ENCODE results near the gene TBCK. TPM values are rescaled to one million over a fixed set of nuclear protein-coding genes. Genes with fewer than 3 reads are reported as not detected.

The TBCK gene
- total RNA-seq, 1 donor, result 68.8 TPM

DNA sequence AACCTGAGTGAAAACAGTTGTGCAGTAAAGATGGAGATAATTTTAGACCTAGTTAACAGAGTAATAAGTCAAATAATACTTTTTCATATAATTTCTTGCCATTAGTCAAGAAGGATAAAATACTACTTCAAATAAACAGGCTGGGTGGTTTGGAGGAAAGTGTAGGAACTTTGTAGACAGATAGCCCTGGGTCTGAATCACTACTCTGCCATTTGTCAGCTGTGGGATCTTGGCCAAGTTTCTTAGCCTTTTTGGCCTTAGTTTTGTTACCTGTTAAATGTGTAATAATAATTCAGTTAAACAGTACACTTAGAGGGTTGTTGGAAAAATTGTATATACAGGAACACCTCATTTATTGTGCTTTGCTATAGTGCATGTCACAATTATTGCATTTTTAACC lies 257.1 kb downstream of the TBCK start:
- no peaks in the 10 kb centered on the region for H3K9me3 ChIP-seq (ENCODE audit: low read depth, low read length)
- no peaks in the 10 kb centered on the region for H3K27me3 ChIP-seq (ENCODE audit: insufficient read depth, low read length)
- H3K4me3 ChIP-seq (ENCODE audit: insufficient read depth, low read length), result no peak overlapping the region
- H3K4me2 ChIP-seq (ENCODE audit: insufficient read depth, low read length), result no peak overlapping the region
- H2AFZ ChIP-seq (ENCODE audit: low read length), result no peak overlapping the region
- no peaks in the 10 kb centered on the region for H3K36me3 ChIP-seq (ENCODE audit: insufficient read depth, low read length)
- peaks cover 3% of the 10 kb centered on the region for H4K20me1 ChIP-seq (ENCODE audit: insufficient read depth, low read length)
- no peak overlapping the region for H3K27ac ChIP-seq (ENCODE audit: low read depth, low read length)
- TF ChIP-seq, protein P1, sequence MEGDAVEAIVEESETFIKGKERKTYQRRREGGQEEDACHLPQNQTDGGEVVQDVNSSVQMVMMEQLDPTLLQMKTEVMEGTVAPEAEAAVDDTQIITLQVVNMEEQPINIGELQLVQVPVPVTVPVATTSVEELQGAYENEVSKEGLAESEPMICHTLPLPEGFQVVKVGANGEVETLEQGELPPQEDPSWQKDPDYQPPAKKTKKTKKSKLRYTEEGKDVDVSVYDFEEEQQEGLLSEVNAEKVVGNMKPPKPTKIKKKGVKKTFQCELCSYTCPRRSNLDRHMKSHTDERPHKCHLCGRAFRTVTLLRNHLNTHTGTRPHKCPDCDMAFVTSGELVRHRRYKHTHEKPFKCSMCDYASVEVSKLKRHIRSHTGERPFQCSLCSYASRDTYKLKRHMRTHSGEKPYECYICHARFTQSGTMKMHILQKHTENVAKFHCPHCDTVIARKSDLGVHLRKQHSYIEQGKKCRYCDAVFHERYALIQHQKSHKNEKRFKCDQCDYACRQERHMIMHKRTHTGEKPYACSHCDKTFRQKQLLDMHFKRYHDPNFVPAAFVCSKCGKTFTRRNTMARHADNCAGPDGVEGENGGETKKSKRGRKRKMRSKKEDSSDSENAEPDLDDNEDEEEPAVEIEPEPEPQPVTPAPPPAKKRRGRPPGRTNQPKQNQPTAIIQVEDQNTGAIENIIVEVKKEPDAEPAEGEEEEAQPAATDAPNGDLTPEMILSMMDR (IDR thresholded peaks at IDR 0.05; ENCODE audit: extremely low read depth, low read depth, low read length), result no peak
- H3K4me1 ChIP-seq (ENCODE audit: insufficient read depth, low read length), result peaks cover 6% of the 10 kb centered on the region
- no peaks in the 10 kb centered on the region for H3K79me2 ChIP-seq (ENCODE audit: insufficient read depth, low read length)
- DNase-seq (ENCODE audit: insufficient read length, low spot score, missing footprints), result no peak

DNA sequence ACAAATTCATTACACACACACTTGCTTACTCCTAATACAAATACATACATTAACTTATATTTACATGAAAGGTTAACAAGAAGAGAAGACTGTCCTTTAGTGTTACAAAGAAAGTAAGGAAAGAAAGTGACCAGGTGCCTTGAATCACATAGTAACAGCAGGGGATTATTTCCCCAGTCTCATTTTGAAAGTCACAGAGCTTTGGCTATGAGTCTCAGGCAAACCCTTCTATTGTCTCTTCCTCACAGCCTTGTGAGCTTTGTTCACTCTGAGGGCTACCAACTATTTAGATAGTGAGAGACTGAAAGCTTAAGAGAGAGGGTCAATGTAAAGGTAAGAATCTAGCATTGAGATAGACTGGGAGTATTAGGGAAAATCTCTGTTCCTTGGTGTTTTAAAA lies 259.1 kb downstream of the TBCK start:
- Histone ChIP-seq H2AFZ (ENCODE audit: low read length) (no peak overlapping the region), H3K4me2 (ENCODE audit: insufficient read depth, low read length) (no peak overlapping the region), H3K4me1 (ENCODE audit: insufficient read depth, low read length) (no peaks in the 10 kb centered on the region), H4K20me1 (ENCODE audit: insufficient read depth, low read length) (peaks cover 3% of the 10 kb centered on the region), H3K27me3 (ENCODE audit: insufficient read depth, low read length) (no peaks in the 10 kb centered on the region), H3K9me3 (ENCODE audit: low read depth, low read length) (no peaks in the 10 kb centered on the region), H3K36me3 (ENCODE audit: insufficient read depth, low read length) (no peaks in the 10 kb centered on the region), H3K79me2 (ENCODE audit: insufficient read depth, low read length) (no peaks in the 10 kb centered on the region), H3K27ac (ENCODE audit: low read depth, low read length) (no peak overlapping the region), H3K4me3 (ENCODE audit: insufficient read depth, low read length) (no peak overlapping the region)
- DNase-seq (ENCODE audit: insufficient read length, low spot score, missing footprints), result no peak
- TF ChIP-seq, protein P1 (IDR thresholded peaks at IDR 0.05; ENCODE audit: extremely low read depth, low read depth, low read length), result no peak

DNA sequence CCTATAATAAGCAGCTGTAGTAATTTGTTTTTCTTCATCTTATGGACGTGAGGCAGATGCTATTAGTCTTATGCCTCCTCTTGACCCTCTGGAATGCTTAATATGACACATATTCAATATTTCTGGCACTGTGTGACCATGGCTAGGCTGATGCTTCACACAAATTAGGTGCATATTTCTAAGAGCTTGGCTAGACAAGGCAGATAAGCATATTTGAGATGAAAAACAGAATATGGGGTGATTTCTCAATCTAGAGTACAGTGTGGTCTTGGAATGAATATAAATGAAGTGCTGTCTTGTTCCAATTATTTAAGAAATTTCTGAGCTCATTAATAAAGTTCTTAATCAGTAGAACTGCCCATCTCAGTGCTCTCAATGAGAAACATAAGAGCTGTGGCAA lies 264.5 kb downstream of the TBCK start:
- Histone ChIP-seq H3K4me3 (ENCODE audit: insufficient read depth, low read length) (no peak overlapping the region), H3K4me2 (ENCODE audit: insufficient read depth, low read length) (no peak overlapping the region), H3K27me3 (ENCODE audit: insufficient read depth, low read length) (no peaks in the 10 kb centered on the region), H4K20me1 (ENCODE audit: insufficient read depth, low read length) (peaks cover 2% of the 10 kb centered on the region), H3K4me1 (ENCODE audit: insufficient read depth, low read length) (peaks cover 7% of the 10 kb centered on the region), H3K9me3 (ENCODE audit: low read depth, low read length) (no peaks in the 10 kb centered on the region), H3K79me2 (ENCODE audit: insufficient read depth, low read length) (no peaks in the 10 kb centered on the region), H3K27ac (ENCODE audit: low read depth, low read length) (no peak overlapping the region), H3K36me3 (ENCODE audit: insufficient read depth, low read length) (no peaks in the 10 kb centered on the region), H2AFZ (ENCODE audit: low read length) (no peak overlapping the region)
- DNase-seq (ENCODE audit: insufficient read length, low spot score, missing footprints), result no peak
- TF ChIP-seq, protein P1 (IDR thresholded peaks at IDR 0.05; ENCODE audit: extremely low read depth, low read depth, low read length), result no peak

DNA sequence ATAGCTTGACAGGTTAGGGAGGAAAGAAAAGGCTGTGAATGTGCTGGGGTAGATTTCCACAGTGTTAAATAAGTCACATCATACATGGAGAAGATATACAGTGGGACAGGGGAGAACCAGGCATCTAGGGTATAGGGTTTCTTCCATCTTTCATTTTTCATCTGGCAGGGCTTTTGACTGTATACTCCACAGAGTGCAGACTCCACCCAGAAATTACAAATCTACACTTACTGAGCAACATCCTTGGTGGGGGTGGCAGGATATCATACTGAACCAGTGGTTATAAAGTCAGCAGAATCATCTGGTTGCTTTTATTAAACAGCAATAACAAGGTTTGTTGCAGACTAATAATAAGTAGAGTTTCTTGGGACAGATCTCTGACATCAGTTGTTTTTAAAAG lies 266.5 kb downstream of the TBCK start:
- Histone ChIP-seq H4K20me1 (ENCODE audit: insufficient read depth, low read length) (peaks cover 2% of the 10 kb centered on the region), H3K27me3 (ENCODE audit: insufficient read depth, low read length) (no peaks in the 10 kb centered on the region), H3K4me2 (ENCODE audit: insufficient read depth, low read length) (no peak overlapping the region), H3K4me1 (ENCODE audit: insufficient read depth, low read length) (peaks cover 7% of the 10 kb centered on the region), H3K4me3 (ENCODE audit: insufficient read depth, low read length) (no peak overlapping the region), H3K9me3 (ENCODE audit: low read depth, low read length) (no peaks in the 10 kb centered on the region), H3K27ac (ENCODE audit: low read depth, low read length) (no peak overlapping the region), H3K36me3 (ENCODE audit: insufficient read depth, low read length) (no peaks in the 10 kb centered on the region), H3K79me2 (ENCODE audit: insufficient read depth, low read length) (no peaks in the 10 kb centered on the region), H2AFZ (ENCODE audit: low read length) (no peak overlapping the region)
- no peak for DNase-seq (ENCODE audit: insufficient read length, low spot score, missing footprints)
- TF ChIP-seq, protein P1 (IDR thresholded peaks at IDR 0.05; ENCODE audit: extremely low read depth, low read depth, low read length), result no peak

Measured in osteoblast (primary cell).